Memory B cell (primary cell): Measurements from ENCODE around the gene FNDC4.

Experiments
- ATAC-seq: fragments of 150-1000 bp; cut with Tn5 transposase; 2 replicates; pipeline ENCODE4 v1.10.0; 2021; ENCODE audit warnings: low read depth, mild to moderate bottlenecking, moderate library complexity
- DNase-seq, 2 donors: peaks; one replicate each; pipeline ENCODE4 v3.0.0; 2022; ENCODE audit warnings: low spot score in 2 of 2
- H3K27ac Mint-ChIP-seq: one replicate; pipeline ENCODE4 v1.8.0; 2022; ENCODE audit warnings: mild to moderate bottlenecking, moderate library complexity, mixed read lengths
- H3K27me3 Mint-ChIP-seq: one replicate; pipeline ENCODE4 v1.8.0; 2022; ENCODE audit warnings: mixed read lengths
- H3K36me3 Mint-ChIP-seq: one replicate; pipeline ENCODE4 v1.8.0; 2022; ENCODE audit warnings: mild to moderate bottlenecking, mixed read lengths
- H3K4me1 Mint-ChIP-seq: one replicate; pipeline ENCODE4 v1.8.0; 2022; ENCODE audit warnings: mixed read lengths
- H3K4me3 Mint-ChIP-seq: one replicate; pipeline ENCODE4 v1.8.0; 2022; ENCODE audit warnings: mild to moderate bottlenecking, moderate library complexity, mixed read lengths
- H3K9me3 Mint-ChIP-seq: one replicate; pipeline ENCODE4 v1.8.0; 2022; ENCODE audit warnings: mixed read lengths

FNDC4 gene

DNA sequence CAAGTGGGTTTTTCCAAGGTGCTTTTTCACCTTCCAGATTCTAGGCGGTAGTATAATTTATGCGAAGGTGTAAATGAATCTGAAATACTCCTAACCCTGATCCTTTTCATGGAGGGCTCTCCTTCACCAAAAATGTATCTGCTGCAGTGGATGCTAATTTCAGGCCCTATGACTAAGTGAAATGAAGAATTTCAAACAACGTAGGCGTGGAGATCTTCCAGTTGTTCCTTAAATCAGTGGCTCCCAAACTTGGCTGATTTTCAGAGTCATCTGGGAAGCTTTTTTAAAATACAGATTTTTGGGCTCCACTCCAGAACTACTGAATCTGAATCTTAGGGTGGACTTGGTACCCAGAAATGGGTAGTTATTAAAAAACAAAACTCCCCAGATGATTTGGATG, 7.1 kb upstream of the FNDC4 start:
- H3K36me3 Mint-ChIP-seq, result no peaks in the 10 kb centered on the region
- no peak overlapping the region for H3K4me3 Mint-ChIP-seq
- H3K9me3 Mint-ChIP-seq, result no peaks in the 10 kb centered on the region
- ATAC-seq (no peak), DNase-seq (no peak)
- peaks cover 17% of the 10 kb centered on the region for H3K27me3 Mint-ChIP-seq
- no peak overlapping the region for H3K27ac Mint-ChIP-seq
- no peaks in the 10 kb centered on the region for H3K4me1 Mint-ChIP-seq

DNA sequence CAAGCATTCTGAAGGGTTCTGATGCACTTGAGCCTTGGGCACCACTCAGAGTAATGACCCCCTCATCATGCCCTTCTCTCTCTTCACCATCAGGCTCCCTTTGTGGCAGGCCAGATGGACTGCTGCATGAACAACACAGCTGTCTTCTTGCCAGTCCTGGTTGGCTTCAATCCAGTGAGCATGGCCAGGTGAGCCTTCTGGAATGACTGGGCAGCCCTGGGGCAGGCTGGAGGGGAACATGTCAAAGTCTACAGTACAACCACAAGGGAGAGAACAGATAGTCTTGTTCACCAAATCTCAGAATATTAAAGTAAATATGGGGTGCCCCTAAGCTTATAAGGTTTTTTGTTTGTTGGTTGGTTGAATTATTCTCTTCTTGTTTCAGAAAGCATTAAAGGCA, 6.0 kb upstream of the FNDC4 start:
- Mint-ChIP-seq H3K4me3 (no peak overlapping the region), H3K4me1 (no peaks in the 10 kb centered on the region), H3K9me3 (no peaks in the 10 kb centered on the region), H3K27ac (no peak overlapping the region), H3K36me3 (no peaks in the 10 kb centered on the region), H3K27me3 (peaks cover 17% of the 10 kb centered on the region)
- no peak for ATAC-seq
- DNase-seq, result no peak

DNA sequence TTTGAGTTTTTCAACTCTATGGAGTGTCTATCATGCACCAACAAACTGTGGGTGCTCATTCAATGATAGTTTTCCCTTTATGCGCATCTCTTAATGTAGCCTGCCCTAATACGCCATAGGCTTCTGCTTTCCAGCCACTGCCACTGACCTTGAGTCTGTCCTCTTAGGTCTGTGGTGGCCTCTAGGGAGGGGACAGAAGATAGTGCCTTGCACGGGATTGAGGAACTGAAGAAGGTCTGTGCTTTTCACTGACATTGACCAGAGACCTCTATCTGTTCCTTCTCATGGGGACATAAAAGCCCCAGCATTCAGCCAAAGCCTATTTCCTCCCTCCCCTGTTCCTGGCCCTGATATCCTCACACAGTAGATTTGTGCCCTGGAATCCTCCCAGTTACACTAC, 4.0 kb upstream of the FNDC4 start:
- ATAC-seq (no peak), DNase-seq (no peak)
- no peaks in the 10 kb centered on the region for H3K36me3 Mint-ChIP-seq
- no peak overlapping the region for H3K4me3 Mint-ChIP-seq
- no peaks in the 10 kb centered on the region for H3K9me3 Mint-ChIP-seq
- no peak overlapping the region for H3K27ac Mint-ChIP-seq
- H3K4me1 Mint-ChIP-seq, result peaks cover 7% of the 10 kb centered on the region
- H3K27me3 Mint-ChIP-seq, result peaks cover 26% of the 10 kb centered on the region

DNA sequence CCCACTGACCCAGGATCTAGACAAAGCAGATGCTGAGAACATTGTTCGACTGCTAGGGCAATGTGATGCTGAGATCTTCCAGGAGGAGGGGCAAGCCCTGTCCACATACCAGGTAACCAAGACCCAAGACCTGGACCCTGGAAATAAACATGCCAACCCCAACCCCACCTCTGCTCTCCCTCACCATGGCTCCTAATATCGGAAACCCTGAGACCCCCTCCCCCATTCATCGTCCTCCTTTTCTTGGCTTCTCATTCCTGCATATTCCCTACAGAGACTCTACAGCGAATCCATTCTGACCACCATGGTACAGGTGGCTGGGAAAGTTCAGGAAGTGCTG, 2.3 kb upstream of the FNDC4 start:
- ATAC-seq (no peak), DNase-seq (no peak)
- Mint-ChIP-seq H3K27me3 (peaks cover 28% of the 10 kb centered on the region), H3K27ac (no peak overlapping the region), H3K9me3 (no peaks in the 10 kb centered on the region), H3K4me3 (no peak overlapping the region), H3K36me3 (no peaks in the 10 kb centered on the region), H3K4me1 (peaks cover 7% of the 10 kb centered on the region)

DNA sequence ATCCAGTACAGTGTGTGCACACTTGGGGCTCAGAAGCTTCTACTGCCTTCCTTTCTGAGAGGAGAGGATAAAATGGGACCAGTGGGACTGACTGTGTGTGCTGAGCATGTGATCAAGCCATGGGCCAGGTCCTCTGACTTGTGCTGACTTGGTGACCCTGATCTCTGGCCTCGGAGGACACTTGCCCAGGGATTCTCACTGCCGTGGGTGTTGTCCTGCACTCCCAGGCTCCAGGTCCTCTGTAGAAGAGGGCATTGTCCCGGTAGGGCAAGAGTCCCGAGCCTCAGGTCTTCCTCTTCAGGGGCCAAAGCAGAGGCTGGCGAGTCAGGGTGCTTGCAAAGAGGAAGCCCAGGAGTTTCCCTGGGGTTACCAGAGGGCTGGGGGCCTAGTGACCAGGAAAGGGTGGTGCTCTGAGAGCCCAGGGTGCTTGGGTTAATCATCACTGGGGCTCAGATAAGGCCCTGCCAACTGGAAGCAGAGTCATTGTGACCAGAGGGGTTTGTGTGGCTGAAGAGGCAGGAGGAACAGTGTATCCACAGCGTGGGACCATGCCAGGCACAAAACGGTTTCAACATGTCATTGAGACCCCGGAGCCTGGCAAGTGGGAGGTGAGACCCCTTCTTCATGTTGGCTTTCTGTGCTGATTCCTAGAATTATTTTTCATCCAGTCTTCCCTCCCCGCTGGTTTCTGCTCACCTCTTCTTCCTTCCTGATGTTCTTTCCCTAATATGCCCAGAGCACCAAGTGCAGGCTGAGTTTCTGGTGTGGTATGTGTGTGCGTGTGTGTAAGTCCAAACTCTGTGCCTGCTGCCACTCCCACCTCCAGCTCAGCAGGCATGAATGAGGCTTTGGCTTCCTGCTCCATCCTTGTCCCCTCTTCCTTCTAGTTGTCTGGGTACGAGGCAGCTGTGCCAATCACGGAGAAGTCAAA, 1.6 kb upstream of the FNDC4 start, which contains the start of gene GCKR:
Gene GCKR, plus strand, starts transcription at position 483 of the 931 bp plus-strand sequence. Its CDS starts 66 bp downstream, at position 549.
- Mint-ChIP-seq H3K9me3 (no peaks in the 10 kb centered on the region), H3K27me3 (peaks cover 28% of the 10 kb centered on the region), H3K36me3 (no peaks in the 10 kb centered on the region), H3K4me1 (peaks cover 7% of the 10 kb centered on the region), H3K4me3 (peak within 1 kb of the TSS; percentile 88), H3K27ac (peak within 1 kb of the TSS; percentile 85)
- ATAC-seq (no peak), DNase-seq (no peak)

DNA sequence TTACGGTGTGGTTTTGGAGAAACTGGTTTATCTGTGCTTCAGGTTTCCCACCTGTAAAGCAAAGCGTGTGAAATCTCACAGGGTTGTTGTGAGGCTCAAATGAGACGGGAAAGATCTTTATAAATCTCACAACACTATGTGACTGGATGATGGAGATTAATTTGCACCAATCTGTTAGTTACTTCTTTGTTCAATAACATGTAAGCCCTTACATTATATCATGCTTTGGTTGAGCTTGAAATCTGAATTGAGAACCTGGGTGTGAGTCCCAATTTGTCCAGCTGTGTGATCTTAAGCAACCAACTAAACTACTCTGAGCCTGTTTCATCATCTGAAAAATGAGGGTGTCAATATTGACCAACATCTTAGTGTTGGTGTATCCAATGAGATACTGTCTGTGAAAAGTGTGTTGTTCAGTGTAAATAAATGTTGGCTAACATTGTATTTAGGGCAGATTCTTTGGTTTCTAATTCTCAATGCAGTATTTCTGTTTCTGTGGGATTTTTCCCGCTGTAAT, 898 bp upstream of the FNDC4 start:
- Mint-ChIP-seq H3K36me3 (no peaks in the 10 kb centered on the region), H3K27ac (peak overlapping the region; percentile 85), H3K4me1 (peaks cover 7% of the 10 kb centered on the region), H3K9me3 (no peaks in the 10 kb centered on the region), H3K4me3 (peak overlapping the region; percentile 88), H3K27me3 (peaks cover 26% of the 10 kb centered on the region)
- no peak for DNase-seq
- no peak for ATAC-seq

DNA sequence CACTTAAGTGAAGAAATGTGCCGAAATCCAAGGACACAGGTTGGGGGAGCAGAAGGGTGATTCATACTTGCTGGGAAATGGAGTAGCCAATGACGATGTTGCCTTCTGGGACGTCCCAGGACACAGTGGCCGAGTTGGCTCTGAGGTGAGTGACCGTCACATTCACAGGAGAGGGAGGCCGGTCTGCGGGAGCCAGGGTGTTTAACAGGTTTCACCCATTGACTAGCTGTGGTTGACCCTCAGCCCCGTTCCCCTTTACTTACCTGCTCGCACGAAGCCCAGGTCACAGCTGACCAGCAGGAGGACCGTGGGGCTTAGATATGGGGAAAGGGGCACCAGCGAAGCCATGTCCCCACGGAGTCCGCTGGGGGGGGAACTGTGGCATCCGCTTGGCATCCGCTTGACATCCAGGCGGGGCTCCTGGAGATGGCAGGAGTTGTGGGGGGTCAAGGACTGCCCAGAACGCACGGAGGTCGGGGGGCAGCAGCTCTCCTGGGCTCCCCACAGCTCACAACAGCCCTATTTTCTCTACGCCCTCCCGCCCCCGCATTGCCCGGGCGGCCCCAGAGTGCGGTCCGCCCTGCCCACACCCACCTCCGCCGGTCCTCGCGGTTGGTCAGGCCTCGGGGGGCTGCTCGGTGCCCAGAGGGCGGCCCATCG, 586 bp downstream of the FNDC4 start:
- ATAC-seq, result no peak
- Mint-ChIP-seq H3K27ac (no peak overlapping the region), H3K36me3 (no peaks in the 10 kb centered on the region), H3K9me3 (no peaks in the 10 kb centered on the region), H3K4me3 (peak overlapping the region; percentile 57), H3K4me1 (peaks cover 12% of the 10 kb centered on the region), H3K27me3 (peaks cover 26% of the 10 kb centered on the region)
- DNase-seq, result no peak

DNA sequence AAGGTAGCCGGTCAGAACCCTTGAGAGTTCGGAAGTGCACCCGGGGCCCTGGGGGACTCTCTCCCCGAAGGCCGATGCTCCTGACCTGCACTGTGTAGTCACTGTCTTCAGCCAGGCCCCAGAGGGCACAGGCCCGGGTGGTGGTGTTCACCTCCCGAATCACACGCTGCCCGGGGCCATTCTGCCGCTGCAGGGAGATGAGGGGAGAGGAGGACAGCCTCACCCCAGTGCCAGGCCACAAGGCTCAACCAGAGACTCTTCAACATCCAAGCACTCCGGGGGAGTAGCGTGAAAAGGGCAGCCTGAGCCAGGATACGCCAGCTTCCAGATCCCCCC, 1.1 kb downstream of the FNDC4 start:
- Mint-ChIP-seq H3K27ac (no peak overlapping the region), H3K27me3 (peaks cover 23% of the 10 kb centered on the region), H3K9me3 (no peaks in the 10 kb centered on the region)

DNA sequence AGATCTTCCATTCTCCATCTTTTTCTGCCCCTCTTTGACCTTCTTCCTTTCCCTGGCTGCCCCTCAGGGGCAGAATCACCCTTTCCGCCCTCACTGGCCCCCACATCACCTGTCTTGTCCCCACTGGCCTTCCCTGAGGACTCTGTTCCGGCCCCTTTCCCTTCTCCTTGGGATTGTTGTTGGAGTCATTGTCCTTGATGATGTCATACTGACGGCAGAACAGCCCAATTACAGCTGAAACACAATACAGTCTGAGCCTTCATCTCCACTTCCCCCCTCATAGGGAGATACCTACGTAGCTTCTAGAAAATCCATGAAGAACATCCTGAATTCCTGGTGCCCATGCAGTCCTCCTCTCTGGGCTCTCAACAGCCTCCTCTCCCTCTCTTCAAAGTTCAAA, 2.4 kb downstream of the FNDC4 start:
- Mint-ChIP-seq H3K27ac (no peak overlapping the region), H3K4me1 (peaks cover 15% of the 10 kb centered on the region), H3K4me3 (no peak overlapping the region), H3K36me3 (no peaks in the 10 kb centered on the region), H3K9me3 (no peaks in the 10 kb centered on the region), H3K27me3 (peaks cover 19% of the 10 kb centered on the region)
- no peak for ATAC-seq
- no peak for DNase-seq

More for the DNA sequence above, 1.1 kb downstream of the FNDC4 start:
- ATAC-seq, result no peak
- Mint-ChIP-seq H3K4me3 (peak overlapping the region; percentile 55), H3K4me1 (peaks cover 15% of the 10 kb centered on the region), H3K36me3 (no peaks in the 10 kb centered on the region)
- DNase-seq, result no peak

DNA sequence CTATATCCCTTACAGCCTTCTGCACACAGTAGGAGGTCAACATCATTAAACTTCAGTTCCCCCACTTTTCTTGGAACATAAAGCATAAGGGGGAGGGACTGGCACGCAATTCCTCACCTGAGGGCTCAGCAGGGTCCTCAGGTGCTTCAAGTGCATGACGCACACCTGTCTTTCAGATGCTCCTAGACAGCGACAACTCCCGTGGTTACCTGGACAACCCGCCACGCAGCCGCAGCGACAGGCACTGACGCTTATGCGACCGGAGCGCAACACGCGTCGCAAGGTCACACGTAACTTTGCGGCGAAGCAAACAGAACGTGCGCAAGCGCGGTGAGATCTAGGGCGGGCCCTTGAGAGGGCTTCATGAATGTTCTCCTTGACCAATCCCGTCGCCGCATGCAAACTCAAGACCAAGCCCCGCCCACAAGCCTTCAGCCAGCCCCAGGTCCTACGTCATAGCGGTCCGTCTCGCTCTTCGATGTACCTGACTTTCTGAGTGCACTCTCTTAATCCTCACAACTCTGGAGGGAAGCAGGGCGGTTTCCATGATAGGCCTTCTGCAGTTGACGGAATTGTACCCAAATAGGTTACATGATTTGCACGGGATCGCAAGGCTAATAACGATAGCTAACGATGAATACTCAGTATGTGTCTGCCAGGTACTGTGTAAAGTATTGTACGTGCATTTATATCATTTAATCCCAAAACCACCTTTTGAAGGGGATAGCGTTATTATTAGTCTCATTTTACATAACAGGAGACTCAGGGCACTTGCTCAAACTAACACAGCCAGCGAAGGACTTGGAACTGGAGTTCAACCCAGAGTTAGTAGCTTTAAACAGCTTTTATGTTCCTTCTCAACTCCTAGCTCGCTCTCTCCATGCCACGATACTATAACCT, 5.3 kb downstream of the FNDC4 start, which contains the start of gene IFT172:
Gene IFT172, minus strand, starts transcription at position 246 of the 900 bp plus-strand sequence. Its CDS starts 90 bp downstream, at position 156.
- peak; percentile 85 for ATAC-seq
- Mint-ChIP-seq H3K4me3 (peak within 1 kb of the TSS; percentile 88), H3K4me1 (peaks cover 8% of the 10 kb centered on the region), H3K36me3 (no peaks in the 10 kb centered on the region), H3K9me3 (no peaks in the 10 kb centered on the region), H3K27me3 (peaks cover 2% of the 10 kb centered on the region), H3K27ac (peak within 1 kb of the TSS; percentile 93)
- DNase-seq, result peak; percentile 94 to 97

DNA sequence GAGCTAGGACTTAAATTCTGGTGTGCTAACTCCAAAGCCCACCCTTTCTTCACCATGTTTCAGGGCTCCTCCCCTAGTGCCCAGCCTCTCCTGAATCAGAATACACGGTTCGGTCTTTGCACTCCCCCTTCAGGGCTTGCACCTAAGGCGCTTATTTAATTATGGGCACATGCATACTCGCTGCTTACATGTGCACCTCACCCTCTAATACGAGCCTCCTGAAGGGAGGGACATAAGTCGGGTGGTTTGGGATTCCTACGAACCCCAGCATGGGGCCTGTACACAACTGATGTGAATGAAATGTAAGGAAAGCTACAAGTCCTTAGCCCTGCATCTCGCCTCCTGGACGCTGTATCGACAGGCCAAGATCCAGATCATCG, 5.9 kb downstream of the FNDC4 start:
- peak overlapping the region; percentile 93 for H3K27ac Mint-ChIP-seq
- peaks cover 2% of the 10 kb centered on the region for H3K27me3 Mint-ChIP-seq
- DNase-seq, result no peak
- H3K36me3 Mint-ChIP-seq, result no peaks in the 10 kb centered on the region
- ATAC-seq, result peak; percentile 5
- peak overlapping the region; percentile 88 for H3K4me3 Mint-ChIP-seq
- H3K4me1 Mint-ChIP-seq, result peaks cover 8% of the 10 kb centered on the region
- H3K9me3 Mint-ChIP-seq, result no peaks in the 10 kb centered on the region

DNA sequence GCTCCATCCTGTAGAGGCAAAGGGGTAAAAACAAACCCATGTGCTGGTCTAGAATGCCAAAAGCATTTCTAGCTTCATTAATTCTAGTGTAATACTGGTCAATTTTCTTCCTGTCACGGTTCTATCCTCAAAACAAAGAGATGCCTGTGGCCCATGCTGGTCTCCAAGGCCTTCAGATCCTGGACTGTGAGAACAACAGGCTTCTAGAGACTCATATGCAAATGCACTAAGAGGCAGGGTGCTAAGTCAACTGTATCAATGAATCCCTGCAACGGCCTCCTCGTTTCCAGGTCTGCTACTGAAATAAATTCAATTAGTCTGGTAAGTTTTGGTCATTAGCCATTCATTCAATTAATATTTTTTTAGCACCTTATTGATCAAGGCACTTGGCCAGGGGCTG, 9.5 kb downstream of the FNDC4 start:
- H3K4me3 Mint-ChIP-seq, result no peak overlapping the region
- H3K9me3 Mint-ChIP-seq, result no peaks in the 10 kb centered on the region
- no peak for ATAC-seq
- peaks cover 18% of the 10 kb centered on the region for H3K36me3 Mint-ChIP-seq
- H3K4me1 Mint-ChIP-seq, result peaks cover 12% of the 10 kb centered on the region
- no peaks in the 10 kb centered on the region for H3K27me3 Mint-ChIP-seq
- no peak for DNase-seq
- peak overlapping the region; percentile 63 for H3K27ac Mint-ChIP-seq

DNA sequence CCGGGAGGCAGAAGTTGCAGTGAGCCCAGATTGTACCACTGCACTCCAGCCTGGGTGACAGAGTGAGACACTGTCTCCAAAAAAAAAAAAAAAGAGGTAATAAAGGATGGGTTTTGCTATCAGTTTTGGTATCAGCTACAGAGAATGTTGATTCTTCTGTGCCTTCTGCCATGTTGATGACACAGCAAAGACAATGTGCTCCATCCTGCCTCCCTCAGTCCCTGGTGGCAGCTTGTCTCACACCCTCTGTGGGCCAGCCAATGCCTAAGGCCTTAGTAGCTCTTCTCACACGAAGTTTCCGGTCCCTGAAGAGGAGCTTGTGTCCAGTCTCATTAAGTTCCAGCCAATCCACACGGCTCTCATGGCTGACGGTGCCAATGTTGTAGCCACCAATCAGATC, 23.0 kb downstream of the FNDC4 start:
- H3K9me3 Mint-ChIP-seq, result no peaks in the 10 kb centered on the region
- H3K4me3 Mint-ChIP-seq, result no peak overlapping the region
- no peak overlapping the region for H3K27ac Mint-ChIP-seq
- H3K27me3 Mint-ChIP-seq, result no peaks in the 10 kb centered on the region
- H3K36me3 Mint-ChIP-seq, result peaks cover 19% of the 10 kb centered on the region
- DNase-seq (no peak), ATAC-seq (no peak)
- H3K4me1 Mint-ChIP-seq, result peaks cover 2% of the 10 kb centered on the region
